Immature natural killer cell (primary cell): ENCODE data around the gene POFUT2. TPM values are rescaled to one million over a fixed set of nuclear protein-coding genes. Genes with fewer than 3 reads are reported as not detected.
"Not testable (repeated sequence)": the region's sequence is repeated elsewhere in the genome, so short reads cannot be mapped to it uniquely, and the experiment has no call there.

Experiments
- DNase-seq, 3 donors: peaks; one replicate each; pipeline ENCODE4 v3.0.0; 2022; ENCODE audit warnings: mixed read lengths in 1 of 3
- H3K27ac Mint-ChIP-seq, 6 donors: one replicate each; pipeline ENCODE4 v1.8.0; 2020; ENCODE audit warnings: mixed read lengths in 6 of 6, mild to moderate bottlenecking in 5 of 6, inconsistent platforms in 4 of 6, moderate library complexity in 3 of 6
- H3K27me3 Mint-ChIP-seq, 3 donors: one replicate each; pipeline ENCODE4 v1.8.0; 2020 to 2021; ENCODE audit warnings: low read depth in 3 of 3, mild to moderate bottlenecking in 3 of 3, mixed read lengths in 3 of 3, moderate library complexity in 3 of 3, inconsistent platforms in 1 of 3
- H3K36me3 Mint-ChIP-seq, 3 donors: one replicate each; pipeline ENCODE4 v1.8.0; 2020; ENCODE audit warnings: mixed read lengths in 3 of 3, inconsistent platforms in 2 of 3, mild to moderate bottlenecking in 2 of 3
- H3K4me1 Mint-ChIP-seq, 2 donors: one replicate each; pipeline ENCODE4 v1.8.0; 2020; ENCODE audit warnings: inconsistent platforms in 2 of 2, mild to moderate bottlenecking in 2 of 2, mixed read lengths in 2 of 2, moderate library complexity in 1 of 2
- H3K4me3 Mint-ChIP-seq, 5 donors: one replicate each; pipeline ENCODE4 v1.8.0; 2020; ENCODE audit warnings: mild to moderate bottlenecking in 5 of 5, mixed read lengths in 5 of 5, inconsistent platforms in 3 of 5, moderate library complexity in 3 of 5
- H3K9me3 Mint-ChIP-seq, 6 donors: one replicate each; pipeline ENCODE4 v1.8.0; 2020; ENCODE audit warnings: mild to moderate bottlenecking in 6 of 6, mixed read lengths in 6 of 6, inconsistent platforms in 4 of 6, moderate library complexity in 3 of 6
- polyA plus RNA-seq, 3 donors: library from polyadenylated mRNA; unstranded; fragments of 300-500 nt; fragmentation: Illumina TruSeq; gene quantifications; one replicate each; pipeline ENCODE4 v1.2.3, GENCODE V29; 2021

The POFUT2 gene
- polyA plus RNA-seq, 3 donors from 2014 or later, result 1.1 to 5.2 (median 4.7) TPM

DNA sequence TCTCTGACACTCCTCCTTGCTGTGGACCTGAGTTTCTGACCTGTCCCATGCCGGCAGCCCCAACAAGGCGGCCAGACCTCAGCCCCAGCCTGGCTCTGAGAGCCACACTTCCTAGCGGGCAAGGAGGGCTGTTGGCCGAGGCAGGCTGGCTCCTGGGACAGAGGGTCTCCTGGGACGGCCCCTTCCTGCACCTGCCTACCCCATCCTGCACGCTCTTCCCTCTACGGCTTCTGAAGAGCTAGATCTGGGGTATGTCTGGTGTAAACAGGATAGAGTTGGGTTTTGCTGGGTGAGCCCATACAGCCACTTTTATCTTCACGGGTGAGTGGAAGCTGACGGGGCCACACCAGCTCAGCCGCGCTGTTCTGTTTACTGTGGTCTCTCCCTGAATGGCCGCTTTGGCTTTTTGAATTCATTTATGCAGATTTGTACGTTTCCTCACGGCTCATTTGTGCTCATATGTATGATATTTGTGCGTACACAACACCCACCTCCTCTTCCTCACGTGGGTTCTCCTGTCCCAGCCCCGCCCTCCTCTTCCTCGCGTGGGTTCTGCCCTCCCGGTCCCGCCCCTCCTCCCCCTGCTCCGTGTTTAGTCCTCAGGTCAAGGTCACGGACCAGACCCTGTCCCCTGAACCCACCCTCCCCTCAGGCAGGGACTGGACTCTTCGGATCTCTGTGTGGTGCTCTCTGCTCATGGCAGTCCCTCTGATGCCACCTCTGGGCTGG, 34.7 kb upstream of the POFUT2 start:
- H3K27me3 Mint-ChIP-seq, result peaks cover 2 to 3% (median 2%) of the 10 kb centered on the region in 3 donors
- H3K9me3 Mint-ChIP-seq, result no peaks in the 10 kb centered on the region
- H3K27ac Mint-ChIP-seq, result peak overlapping the region in 1 of 6 donors; percentile 43
- DNase-seq, result no peak
- H3K4me3 Mint-ChIP-seq, result no peak overlapping the region
- no peaks in the 10 kb centered on the region for H3K4me1 Mint-ChIP-seq
- no peaks in the 10 kb centered on the region for H3K36me3 Mint-ChIP-seq

DNA sequence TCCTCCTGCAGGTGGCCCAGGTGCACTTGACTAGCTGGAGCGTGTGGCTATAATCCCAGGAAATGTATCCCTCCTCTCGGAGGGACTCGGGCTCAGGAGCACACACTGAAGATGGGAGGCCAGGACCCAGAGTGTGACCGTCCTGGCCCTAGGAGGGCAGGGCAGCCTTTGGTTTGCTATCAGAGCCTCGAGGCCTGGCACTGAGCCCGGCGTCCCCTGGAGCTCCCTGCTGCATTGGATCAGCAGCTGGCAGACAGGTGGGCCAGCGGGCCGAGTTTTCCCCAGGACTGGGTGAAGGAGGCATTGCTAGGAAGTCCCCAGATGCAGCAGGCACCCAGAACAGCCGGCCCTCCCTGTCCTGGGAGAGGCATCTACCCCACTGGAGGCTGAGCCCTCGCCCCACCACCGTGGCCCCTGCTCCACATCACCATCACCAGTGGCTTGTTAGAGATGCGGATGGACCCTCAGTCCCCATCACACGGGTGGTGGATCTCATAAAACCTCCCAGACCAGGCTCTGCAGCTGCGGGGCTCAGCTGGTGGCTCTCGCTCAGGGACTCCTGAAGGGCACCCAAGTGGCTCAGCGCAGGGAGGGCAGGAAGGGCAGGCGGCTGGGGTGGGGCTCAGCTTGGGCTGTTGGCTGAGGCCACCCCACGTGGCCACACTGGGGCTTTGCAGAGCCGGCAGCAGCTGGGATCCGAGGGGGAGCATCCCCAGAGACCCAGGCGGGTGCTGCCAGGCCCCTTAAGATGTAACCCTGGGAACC, 32.7 kb upstream of the POFUT2 start:
- Mint-ChIP-seq H3K27me3 (peaks cover 0 to 4% (median 2%) of the 10 kb centered on the region in 3 donors), H3K27ac (no peak overlapping the region), H3K36me3 (no peaks in the 10 kb centered on the region), H3K4me1 (no peaks in the 10 kb centered on the region), H3K9me3 (no peaks in the 10 kb centered on the region), H3K4me3 (no peak overlapping the region)
- no peak for DNase-seq

DNA sequence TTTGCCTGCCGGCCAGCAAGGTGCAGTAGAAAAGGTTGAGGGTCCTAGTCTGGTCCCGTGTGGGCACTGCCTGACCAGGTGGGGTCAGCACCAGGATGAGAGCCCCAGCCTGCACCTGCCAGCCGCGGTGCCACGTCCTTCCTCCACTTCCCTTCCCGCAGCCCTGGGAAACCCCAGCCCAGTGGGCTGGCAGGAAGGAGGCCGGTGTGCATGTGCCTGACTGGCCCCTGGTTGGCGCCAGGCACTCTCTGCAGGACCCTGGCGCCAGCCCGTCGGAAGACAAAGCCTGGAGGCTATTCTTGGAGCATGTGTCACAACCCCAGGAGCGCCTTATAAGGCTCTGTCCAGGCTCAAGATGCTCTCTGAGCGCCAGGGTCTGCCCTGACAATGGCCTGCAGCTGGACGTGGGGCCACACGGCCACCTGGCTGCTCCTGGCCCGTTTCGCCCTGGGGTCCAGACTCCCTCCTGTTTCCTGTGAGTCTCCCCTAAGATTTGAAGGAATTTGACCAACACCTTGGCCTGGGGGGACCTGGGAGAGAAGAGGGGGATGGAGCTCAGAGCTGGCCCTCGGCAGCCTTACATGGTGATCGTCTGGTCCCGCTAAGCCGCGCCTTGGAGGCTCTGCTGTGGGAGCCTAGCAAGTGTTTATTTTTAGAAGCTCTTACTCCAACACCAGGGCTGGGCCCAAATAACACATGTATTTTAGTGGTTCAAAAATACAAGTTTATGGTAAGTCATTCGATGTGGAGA, 31.9 kb upstream of the POFUT2 start:
- H3K36me3 Mint-ChIP-seq, result no peaks in the 10 kb centered on the region
- no peaks in the 10 kb centered on the region for H3K9me3 Mint-ChIP-seq
- H3K27me3 Mint-ChIP-seq, result peaks cover 0 to 6% (median 2%) of the 10 kb centered on the region in 3 donors
- DNase-seq, result no peak
- H3K4me3 Mint-ChIP-seq, result no peak overlapping the region
- H3K4me1 Mint-ChIP-seq, result no peaks in the 10 kb centered on the region
- H3K27ac Mint-ChIP-seq, result no peak overlapping the region

DNA sequence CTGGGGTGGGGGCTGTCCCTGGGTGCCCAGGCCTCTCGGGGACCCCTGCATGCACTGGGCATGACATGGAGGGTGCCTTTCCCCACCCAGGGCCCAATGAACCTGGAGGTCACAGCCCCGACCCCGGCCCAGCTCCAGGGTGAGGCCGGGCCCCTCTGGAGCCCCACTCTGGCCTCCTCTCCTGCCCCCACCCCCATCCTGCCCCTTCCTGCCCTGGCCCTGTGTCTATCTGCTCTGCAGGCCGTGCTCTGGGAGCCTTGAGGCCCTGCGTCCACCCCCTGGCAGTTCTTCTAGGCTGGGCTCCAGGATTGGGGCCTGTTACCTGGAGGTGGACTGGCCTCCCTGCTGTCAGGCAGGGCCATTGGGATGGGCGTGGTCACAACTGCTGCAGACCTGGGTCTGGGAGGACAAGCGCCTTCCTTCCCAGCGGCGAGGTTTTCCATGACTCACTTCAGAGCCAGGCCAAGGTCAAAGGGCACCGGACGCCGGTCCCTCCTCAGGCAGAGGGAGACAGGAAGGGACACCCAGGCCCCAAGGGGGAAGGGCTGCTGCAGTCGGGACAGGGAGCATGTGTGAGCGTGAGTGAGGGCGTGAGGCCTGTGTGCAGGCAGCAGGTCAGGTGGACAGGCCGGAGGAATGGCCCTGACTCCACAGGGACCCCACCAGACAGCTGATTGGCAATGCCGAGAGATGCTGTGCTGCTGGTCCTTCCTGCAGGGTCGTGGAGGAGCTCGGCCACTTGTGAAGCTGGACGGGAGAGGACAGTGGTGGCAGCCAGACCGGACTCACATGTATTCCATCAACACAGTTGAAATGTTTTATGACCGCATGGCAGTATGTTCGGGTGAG, 31.1 kb upstream of the POFUT2 start:
- no peak for DNase-seq
- Mint-ChIP-seq H3K36me3 (no peaks in the 10 kb centered on the region), H3K4me3 (no peak overlapping the region), H3K27me3 (peaks cover 0 to 6% (median 2%) of the 10 kb centered on the region in 3 donors), H3K4me1 (no peaks in the 10 kb centered on the region), H3K9me3 (no peaks in the 10 kb centered on the region), H3K27ac (no peak overlapping the region)

DNA sequence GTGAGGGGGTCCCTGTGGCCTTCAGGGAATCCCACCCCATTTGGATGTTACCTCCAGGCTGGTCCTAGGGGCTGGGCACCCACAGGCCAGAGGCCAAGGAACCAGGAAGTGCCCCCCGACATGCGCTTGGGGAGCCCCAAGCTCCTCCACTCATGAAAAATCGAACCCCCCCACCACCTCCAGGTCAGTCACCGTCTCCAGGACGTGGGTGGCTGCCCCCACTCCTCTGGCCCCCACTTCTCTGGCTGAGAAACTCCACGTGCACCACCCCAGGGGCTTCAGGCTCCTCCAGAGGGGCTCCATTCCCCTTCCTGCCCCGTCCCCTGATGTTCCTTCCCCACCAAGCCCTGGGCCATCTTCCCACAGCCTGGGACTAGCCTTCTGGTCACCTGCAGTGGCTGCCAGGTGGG, 30.5 kb upstream of the POFUT2 start:
- Mint-ChIP-seq H3K9me3 (no peaks in the 10 kb centered on the region), H3K27ac (no peak overlapping the region), H3K27me3 (peaks cover 0 to 6% (median 2%) of the 10 kb centered on the region in 3 donors), H3K36me3 (no peaks in the 10 kb centered on the region), H3K4me1 (no peaks in the 10 kb centered on the region), H3K4me3 (no peak overlapping the region)
- no peak for DNase-seq

DNA sequence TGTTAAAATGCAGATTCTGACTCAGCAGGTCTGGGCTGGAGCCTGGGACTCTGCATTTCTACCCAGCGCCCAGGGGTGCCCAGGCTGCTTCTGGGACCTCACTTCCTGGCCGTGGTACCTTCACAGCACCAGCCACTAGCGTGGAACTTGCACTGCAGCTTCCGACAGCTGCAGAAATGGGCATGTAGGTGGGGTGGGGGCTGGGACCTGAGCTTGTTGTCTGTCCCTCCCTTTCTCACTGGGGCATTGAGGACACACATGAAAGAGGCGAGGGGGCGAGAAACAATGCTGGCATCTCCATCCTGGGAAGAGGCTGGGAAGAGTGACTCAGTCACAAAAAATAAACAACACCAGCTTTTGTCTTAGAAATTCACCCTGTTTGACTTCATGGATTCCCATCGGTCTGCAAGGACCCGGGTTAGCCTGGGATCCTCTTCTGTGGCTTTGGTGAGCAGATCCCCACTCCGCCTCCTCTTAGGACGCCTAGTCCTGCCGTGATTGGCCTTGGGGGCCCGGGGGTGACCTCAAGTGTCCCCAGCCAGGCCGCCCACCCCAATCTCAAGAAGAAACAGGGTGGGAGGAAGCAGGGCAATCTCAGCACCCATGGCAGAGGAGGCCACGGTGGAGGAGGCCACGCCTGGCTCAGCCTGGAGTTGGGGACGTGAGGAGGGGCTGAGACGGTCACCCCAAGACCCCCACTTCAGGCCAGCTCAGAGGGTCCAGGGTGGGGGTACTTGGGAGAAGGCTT, 29.9 kb upstream of the POFUT2 start:
- H3K36me3 Mint-ChIP-seq, result no peaks in the 10 kb centered on the region
- no peaks in the 10 kb centered on the region for H3K4me1 Mint-ChIP-seq
- H3K4me3 Mint-ChIP-seq, result no peak overlapping the region
- H3K27ac Mint-ChIP-seq, result peak overlapping the region in 1 of 6 donors; percentile 50
- H3K9me3 Mint-ChIP-seq, result no peaks in the 10 kb centered on the region
- H3K27me3 Mint-ChIP-seq, result peaks cover 0 to 8% (median 2%) of the 10 kb centered on the region in 3 donors
- DNase-seq, result no peak

DNA sequence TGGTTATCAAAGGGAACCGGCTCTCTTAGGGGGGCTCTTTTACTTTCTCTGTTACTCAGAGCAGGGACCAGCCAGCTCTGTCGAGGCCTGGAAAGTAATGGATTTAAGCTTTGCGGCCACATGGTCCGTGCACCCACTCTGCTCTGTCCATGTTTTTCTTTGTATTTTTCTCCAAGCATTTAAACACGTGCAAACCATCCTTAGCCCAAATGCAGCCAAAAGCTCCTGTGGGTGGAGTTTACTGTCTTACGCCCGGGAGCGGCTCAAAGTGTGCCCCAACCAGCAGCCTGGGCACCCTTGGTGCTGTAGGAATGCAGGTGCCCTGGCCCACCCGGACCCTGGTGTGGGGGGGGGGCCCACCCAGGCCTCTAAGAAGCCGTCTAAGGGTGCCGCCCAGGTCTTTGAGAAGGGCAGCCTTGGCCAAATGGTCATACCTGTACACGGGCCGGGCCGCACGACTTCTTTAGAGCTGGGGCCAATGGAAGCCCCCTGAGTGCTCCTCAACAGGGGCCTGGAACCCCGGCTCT, 29.2 kb upstream of the POFUT2 start:
- peaks cover 0 to 6% (median 2%) of the 10 kb centered on the region in 3 donors for H3K27me3 Mint-ChIP-seq
- DNase-seq, result no peak
- no peak overlapping the region for H3K4me3 Mint-ChIP-seq
- H3K27ac Mint-ChIP-seq, result no peak overlapping the region
- H3K36me3 Mint-ChIP-seq, result no peaks in the 10 kb centered on the region
- no peaks in the 10 kb centered on the region for H3K9me3 Mint-ChIP-seq
- no peaks in the 10 kb centered on the region for H3K4me1 Mint-ChIP-seq

DNA sequence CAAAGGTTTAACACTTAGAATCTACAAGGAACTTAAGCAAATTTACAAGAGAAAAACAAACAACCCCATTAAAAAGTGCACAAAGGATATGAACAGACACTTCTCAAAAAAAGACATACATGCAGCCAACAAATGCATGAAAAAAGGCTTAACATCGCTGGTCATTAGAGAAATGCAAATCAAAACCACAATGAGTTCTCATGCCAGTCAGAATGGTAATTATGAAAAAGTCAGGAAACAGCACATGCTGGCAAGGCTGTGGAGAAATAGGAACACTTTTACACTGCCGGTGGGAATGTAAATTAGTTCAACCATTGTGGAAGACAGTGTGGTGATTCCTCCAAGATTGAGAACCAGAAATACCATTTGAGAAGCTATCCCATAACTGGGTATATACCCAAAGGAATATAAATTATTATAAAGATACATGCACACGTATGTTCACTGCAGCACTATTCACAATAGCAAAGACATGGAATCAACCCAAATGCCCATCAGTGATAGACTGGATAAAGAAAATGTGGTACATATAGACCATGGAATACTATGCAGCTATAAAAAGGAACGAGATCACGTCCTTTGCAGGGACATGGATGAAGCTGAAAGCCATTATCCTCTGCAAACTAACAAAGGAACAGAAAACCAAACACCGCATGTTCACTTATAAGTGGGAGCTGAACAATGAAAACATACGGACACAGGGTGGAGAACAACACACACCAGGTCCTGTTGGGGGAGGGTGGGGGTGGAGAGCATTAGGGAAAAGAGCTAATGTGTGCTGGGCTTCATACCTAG, 28.2 kb upstream of the POFUT2 start:
- H3K27me3 Mint-ChIP-seq, H3K4me1 Mint-ChIP-seq, H3K4me3 Mint-ChIP-seq, H3K36me3 Mint-ChIP-seq, DNase-seq, H3K9me3 Mint-ChIP-seq, H3K27ac Mint-ChIP-seq: not testable (repeated sequence)

DNA sequence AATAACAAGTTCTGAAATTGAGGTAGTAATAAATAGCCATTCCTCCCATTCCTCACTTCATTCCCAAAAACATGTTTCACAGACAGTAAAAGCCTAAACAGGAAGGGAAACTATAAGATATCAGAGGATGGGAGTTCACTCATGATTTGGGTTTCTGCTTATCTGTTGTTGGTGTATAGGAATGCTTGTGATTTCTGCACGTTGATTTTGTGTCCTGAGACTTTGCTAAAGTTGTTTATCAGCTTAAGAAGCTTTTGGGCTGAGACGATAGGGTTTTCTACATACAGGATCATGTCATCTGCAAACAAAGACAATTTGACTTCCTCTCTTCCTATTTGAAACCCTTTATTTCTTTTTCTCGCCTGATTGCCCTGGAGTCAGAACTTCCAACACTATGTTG, 26.0 kb upstream of the POFUT2 start:
- no peaks in the 10 kb centered on the region for H3K36me3 Mint-ChIP-seq
- H3K27me3 Mint-ChIP-seq, result peaks cover 0 to 10% (median 2%) of the 10 kb centered on the region in 3 donors
- no peaks in the 10 kb centered on the region for H3K9me3 Mint-ChIP-seq
- H3K27ac Mint-ChIP-seq, result no peak overlapping the region
- H3K4me1 Mint-ChIP-seq, result no peaks in the 10 kb centered on the region
- DNase-seq, result no peak
- H3K4me3 Mint-ChIP-seq, result no peak overlapping the region

DNA sequence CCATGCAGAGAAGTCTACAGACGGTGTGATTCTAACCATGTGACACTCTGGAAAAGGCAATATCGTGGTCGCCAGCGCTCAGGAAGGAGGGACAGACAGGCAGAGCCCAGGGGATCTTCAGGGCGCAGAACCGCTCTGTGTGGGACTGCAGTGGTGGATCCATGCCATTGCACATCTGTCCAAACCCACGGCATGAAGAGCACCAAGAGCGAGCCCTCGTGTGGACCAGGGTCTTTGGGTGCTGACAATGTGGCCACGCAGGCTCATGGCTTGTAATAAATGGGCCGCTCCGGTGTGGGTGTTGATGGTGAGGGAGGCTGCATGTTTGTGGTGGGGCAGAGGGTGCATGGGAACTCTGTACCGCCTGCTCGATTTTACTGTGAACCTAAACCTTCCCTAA, 25.3 kb upstream of the POFUT2 start:
- Mint-ChIP-seq H3K4me1 (no peaks in the 10 kb centered on the region), H3K4me3 (no peak overlapping the region), H3K36me3 (no peaks in the 10 kb centered on the region), H3K27ac (no peak overlapping the region), H3K9me3 (no peaks in the 10 kb centered on the region), H3K27me3 (peaks cover 2 to 10% (median 2%) of the 10 kb centered on the region in 3 donors)
- DNase-seq, result no peak

DNA sequence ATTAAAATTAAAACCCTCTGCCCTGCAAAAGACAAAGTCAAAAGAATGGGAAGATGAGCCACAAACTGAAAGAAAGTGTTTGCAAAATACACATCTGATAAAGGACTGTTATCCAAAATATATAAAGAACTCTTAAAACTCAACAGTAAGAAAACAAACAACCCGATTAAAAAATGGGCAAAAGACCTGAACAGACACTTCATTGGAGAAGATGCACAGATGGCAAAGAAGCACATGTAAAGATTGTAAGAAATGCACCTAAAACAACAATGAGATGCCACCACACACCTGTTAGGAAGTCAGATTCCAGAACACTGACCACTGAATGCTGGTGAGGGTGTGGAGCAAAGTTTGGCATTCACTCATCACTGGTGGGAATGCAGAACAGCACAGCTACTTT, 24.6 kb upstream of the POFUT2 start:
- Mint-ChIP-seq H3K9me3 (no peaks in the 10 kb centered on the region), H3K4me3 (no peak overlapping the region), H3K36me3 (no peaks in the 10 kb centered on the region), H3K27ac (no peak overlapping the region), H3K27me3 (peaks cover 2 to 14% (median 2%) of the 10 kb centered on the region in 3 donors), H3K4me1 (no peaks in the 10 kb centered on the region)
- DNase-seq, result no peak

DNA sequence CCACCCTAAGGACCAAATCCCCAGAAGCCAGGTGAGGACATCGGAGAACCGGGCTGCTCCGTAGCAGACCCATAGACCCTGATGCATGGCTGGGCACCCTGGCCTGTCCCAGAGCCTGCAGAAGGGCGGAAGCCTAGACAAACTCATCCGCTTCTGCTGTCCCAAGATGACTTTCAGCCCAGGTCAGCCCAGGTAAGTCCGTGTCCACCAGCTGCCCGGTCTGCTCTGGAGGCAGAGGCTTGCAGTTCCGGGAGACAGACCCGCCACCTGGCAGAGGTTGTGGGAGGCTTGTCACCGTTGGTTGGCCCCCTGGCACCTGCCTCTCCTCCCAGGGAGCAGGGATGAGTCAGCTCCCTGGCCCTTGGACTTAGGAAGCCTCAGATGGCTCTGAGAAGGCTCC, 22.8 kb upstream of the POFUT2 start:
- Mint-ChIP-seq H3K27me3 (peaks cover 0 to 18% (median 3%) of the 10 kb centered on the region in 3 donors), H3K9me3 (no peaks in the 10 kb centered on the region), H3K36me3 (no peaks in the 10 kb centered on the region), H3K27ac (no peak overlapping the region), H3K4me3 (no peak overlapping the region), H3K4me1 (no peaks in the 10 kb centered on the region)
- no peak for DNase-seq
